SK-N-DZ (cell line): ENCODE measurements around the gene ZNF141. TPM values are rescaled to one million over a fixed set of nuclear protein-coding genes. Genes with fewer than 3 reads are reported as not detected.
"Not testable (repeated sequence)": the region's sequence is repeated elsewhere in the genome, so short reads cannot be mapped to it uniquely, and the experiment has no call there.

ENCODE experiments used
- DNase-seq: peaks from one replicate; pipeline ENCODE4 v3.0.0-alpha.2; 2015; ENCODE audit warnings: low spot score
- polyA plus RNA-seq, 2 experiments: library from polyadenylated mRNA; depleted of rRNA; stranded (reverse); fragments of >200 nt; gene quantifications; 2 replicates each; pipeline ENCODE4 v1.2.3, GENCODE V29; 2014

Gene ZNF141
- 36.1 and 38.0 TPM in 2 replicates for polyA plus RNA-seq (2014; cell fraction: cytosol; rRNA removed)
- 66.3 and 108 TPM in 2 replicates for polyA plus RNA-seq (2014; cell fraction: nucleus; rRNA removed)

DNA sequence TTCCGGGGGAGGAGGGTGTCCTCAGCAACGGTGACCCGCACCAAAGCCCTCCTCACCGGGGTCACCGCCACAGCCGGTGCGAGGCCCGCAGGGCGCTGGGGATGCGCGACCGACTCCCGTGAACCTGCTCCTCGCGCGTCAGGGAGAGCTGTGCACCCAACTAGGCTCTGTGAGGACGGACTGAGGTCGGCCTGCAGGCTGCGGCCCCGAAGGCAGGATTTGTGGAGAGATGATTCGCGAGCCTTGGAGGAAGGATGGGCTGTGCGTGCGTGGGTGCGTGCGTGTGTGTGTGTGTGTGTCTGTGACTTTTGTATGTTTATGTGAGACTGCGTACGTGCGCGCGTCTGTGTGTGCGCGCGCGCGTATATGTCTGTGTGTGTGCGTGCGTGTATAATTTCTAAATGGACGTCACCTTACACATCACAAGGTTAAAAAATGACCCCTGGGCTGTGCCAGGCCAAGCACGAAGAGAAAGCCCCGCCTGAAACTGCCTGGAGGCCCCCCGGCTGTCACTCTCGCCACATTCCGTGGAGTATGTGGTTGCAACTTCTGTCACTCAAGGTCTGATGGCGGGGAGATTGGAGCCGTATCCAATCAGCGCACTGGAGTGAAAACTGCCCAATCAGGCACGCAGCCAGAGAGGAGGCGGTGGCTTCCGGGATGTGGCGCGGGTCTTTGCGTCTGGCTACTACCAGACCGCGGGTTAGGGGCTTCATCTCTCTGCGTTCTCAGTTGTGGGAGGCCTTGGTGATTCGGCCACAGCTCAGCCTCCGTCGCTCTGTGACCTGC, at the start of gene ZNF141:
Gene ZNF141 (plus strand): TSS at position 672 of the 789 bp plus-strand sequence. CDS start 170 bp downstream, outside the sequence.
- peak; percentile 99 for DNase-seq

- DNase-seq: no peak
Observed at GRCh38 chr4:288891-289290, 48.7 kb upstream of the ZNF141 start.

DNA sequence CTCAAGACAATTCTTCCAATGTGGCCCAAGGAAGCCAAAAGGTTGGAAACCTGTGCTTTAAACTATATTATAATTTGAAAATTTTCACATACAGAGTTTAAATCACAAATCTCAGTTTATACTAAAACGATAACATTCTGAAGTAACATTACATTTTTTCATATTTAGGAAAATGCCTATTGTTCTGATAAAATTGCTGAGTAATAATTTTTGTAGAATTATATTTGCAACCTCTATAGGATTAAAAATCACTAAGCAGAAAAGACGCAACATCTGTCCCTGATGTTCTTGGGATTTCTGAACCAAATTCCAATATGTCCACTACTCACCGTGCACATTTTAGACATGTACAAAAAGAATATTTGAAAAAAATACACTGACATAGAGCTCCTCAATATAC, 42.9 kb upstream of the ZNF141 start:
- DNase-seq: no peak

GRCh38 chr4:302381-302780, 35.2 kb upstream of the ZNF141 start:
- DNase-seq: no peak

- not testable (repeated sequence) for DNase-seq
Observed at GRCh38 chr4:304516-304915, 33.1 kb upstream of the ZNF141 start.

- DNase-seq: peak; percentile 82
Observed at GRCh38 chr4:304969-305680, 32.5 kb upstream of the ZNF141 start, which contains the start of gene ZNF732. TSS of gene ZNF732 (minus strand) at chr4:305474. CDS start at chr4:305310, 164 bp downstream.

DNA sequence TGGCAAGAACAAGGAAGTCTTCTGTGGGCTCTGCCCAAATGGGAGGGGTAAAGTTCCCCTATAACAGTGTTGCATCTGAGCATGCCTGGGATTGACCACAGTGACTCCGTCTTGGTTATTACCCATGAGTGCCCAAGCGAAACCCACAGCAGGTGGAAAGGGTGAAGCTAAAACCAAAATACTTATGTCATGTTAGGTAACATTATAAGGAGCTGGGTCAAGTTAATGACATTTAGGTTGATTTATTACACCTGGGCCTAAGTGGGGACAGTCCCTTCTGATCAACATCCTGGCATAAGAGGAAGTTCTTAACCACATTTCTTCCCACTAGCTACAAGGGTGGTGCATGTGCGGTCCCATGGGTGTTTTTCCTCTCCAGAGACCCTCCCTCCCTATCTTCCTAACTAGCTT, 31.1 kb upstream of the ZNF141 start:
- DNase-seq: no peak

DNA sequence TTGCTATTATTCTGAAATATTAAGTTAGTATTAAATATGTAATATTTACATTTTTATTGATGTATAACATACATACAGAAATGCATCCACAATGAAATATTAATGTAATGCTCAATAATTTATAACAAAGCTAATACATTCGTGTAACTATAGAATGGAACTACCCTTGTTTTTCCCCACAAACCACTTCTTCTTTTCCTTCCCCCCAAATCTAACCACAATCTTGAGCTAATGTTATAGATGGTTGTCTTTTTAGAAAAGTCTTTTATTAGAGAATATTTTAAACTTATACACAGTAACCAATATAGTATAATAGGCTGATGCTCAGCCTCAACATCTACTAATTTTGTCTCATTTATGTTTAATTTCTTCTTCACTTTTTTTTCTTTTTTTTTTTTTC, 27.8 kb upstream of the ZNF141 start:
- no peak for DNase-seq

DNA sequence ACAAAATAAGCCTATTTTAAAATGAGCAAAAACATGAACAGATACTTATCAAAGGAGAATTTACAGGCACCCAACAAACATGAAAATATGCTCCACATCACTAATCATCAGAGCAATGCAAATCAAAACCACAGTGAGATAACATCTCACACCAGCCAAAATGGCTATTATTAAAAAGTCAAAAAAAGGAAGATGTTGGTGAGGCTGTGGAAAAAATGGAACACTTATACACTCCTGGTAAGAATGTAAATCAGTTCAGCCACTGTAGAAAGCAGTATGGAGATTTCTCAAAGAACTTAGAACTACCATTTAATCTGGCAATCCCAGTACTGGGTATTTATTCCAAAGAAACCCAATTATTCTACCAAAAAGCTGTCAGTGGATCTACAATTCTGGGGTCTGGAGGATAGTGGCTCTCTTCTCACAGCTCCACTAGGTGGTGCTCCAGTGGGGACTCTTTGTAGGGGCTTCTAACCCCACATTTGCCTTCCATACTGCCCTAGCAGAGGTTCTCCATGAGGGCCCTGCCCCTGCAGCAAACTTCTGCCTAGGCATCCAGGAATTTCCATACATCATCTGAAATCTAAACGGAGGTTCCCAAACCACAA, 23.2 kb upstream of the ZNF141 start:
- DNase-seq: no peak

GRCh38 chr4:328729-329128, 8.9 kb upstream of the ZNF141 start:
- no peak for DNase-seq

GRCh38 chr4:335515-335914, 2.1 kb upstream of the ZNF141 start:
- DNase-seq: no peak

- DNase-seq: peak; percentile 17
Observed at GRCh38 chr4:336099-336892, 1.3 kb upstream of the ZNF141 start.

- peak; percentile 73 for DNase-seq
Observed at GRCh38 chr4:336893-337142, 796 bp upstream of the ZNF141 start.

GRCh38 chr4:337932-338758, 531 bp downstream of the ZNF141 start:
- DNase-seq: peak; percentile 39

GRCh38 chr4:338759-339097, 1.1 kb downstream of the ZNF141 start:
- DNase-seq: no peak

- no peak for DNase-seq
Observed at GRCh38 chr4:340011-340410, 2.4 kb downstream of the ZNF141 start.

- DNase-seq: no peak
Observed at GRCh38 chr4:373062-373839, 35.6 kb downstream of the ZNF141 start.

DNA sequence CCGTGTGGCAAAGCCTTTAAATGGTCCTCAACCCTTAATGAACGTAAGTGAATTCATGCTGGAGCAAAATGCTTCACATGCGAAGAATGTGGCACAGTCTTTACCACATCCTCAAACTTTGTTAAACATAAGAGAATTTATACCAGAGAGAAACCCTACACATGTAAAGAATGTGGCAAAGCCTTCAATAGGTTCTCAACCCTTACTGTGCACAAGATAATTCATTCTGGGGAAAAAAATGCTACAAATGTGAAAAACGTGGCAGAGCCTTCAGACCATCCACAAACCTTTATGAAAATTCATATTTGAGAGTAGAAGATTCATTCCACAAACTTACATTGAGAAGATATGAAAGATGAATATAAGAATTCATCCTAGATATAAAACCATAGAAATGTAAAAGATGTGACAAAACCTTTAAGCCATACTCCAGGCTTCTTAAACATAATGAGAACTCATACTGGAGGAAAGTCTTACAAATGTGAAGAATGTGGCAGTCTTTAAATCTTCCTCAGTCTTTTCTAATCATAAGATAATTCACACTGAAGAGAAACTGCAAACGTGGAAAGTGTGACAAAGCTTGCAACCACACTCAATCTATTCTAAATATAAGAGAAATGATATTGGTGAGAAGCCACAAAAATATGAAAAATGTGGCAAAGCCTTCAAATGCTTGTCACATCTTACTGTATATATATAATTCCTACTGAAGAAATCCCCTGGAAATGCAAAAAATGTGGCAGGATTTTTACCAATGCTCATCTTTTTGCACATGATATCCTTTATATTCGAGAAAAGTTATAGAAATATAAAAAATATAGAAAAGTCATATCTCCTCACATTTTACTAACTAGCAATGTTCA, 36.9 kb downstream of the ZNF141 start:
- DNase-seq: no peak
